Stomach (tissue), 4 donors: ENCODE measurements around the gene EFCAB11.

Experiments
- CTCF ChIP-seq, 7 experiments: fragments of 450-650 bp in 4 of 7; fragments of 200-600 bp in 3 of 7; sonication (generic) in 3 of 7; IDR thresholded peaks; one replicate each; pipeline ENCODE4 v1.5.1; 2016 to 2019; ENCODE audit warnings: antibody characterized with exemption in 7 of 7, control low read depth in 2 of 7, mild to moderate bottlenecking in 1 of 7
- POLR2A ChIP-seq, 4 donors: fragments of 450-650 bp; IDR thresholded peaks; one replicate each; pipeline ENCODE4 v1.6.1; 2016; ENCODE audit warnings: antibody characterized with exemption in 4 of 4, control low read depth in 2 of 4, mild to moderate bottlenecking in 1 of 4, moderate library complexity in 1 of 4
- POLR2AphosphoS5 ChIP-seq, 3 donors: sonication (generic); formaldehyde crosslinking; IDR thresholded peaks; one replicate each; pipeline ENCODE4 v1.6.1; 2016; ENCODE audit warnings: antibody characterized with exemption in 3 of 3

GRCh38 chr14:89921346-89921745 is 33.2 kb downstream of the EFCAB11 start:
- TF ChIP-seq CTCF (IDR thresholded peaks at IDR 0.05) (no peak), POLR2AphosphoS5 (IDR thresholded peaks at IDR 0.05) (no peak), POLR2A (IDR thresholded peaks at IDR 0.05) (no peak)
